ENCODE data around the gene JMJD1C.

GRCh38 chr10:63396133-63396761 is 69.5 kb downstream of the JMJD1C start:
- TF ChIP-seq, protein P1, sequence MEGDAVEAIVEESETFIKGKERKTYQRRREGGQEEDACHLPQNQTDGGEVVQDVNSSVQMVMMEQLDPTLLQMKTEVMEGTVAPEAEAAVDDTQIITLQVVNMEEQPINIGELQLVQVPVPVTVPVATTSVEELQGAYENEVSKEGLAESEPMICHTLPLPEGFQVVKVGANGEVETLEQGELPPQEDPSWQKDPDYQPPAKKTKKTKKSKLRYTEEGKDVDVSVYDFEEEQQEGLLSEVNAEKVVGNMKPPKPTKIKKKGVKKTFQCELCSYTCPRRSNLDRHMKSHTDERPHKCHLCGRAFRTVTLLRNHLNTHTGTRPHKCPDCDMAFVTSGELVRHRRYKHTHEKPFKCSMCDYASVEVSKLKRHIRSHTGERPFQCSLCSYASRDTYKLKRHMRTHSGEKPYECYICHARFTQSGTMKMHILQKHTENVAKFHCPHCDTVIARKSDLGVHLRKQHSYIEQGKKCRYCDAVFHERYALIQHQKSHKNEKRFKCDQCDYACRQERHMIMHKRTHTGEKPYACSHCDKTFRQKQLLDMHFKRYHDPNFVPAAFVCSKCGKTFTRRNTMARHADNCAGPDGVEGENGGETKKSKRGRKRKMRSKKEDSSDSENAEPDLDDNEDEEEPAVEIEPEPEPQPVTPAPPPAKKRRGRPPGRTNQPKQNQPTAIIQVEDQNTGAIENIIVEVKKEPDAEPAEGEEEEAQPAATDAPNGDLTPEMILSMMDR (IDR thresholded peaks at IDR 0.05) = no peak
- TF ChIP-seq POLR2A (IDR thresholded peaks at IDR 0.05) = no peak
